NCI-H510A (cell line): Measurements from ENCODE around the gene PPARA.
"Not testable (repeated sequence)": the region's sequence is repeated elsewhere in the genome, so short reads cannot be mapped to it uniquely, and the experiment has no call there.

Source experiments
- DNase-seq: peaks from one replicate; lab custom pipeline; 2025; lab: John Stamatoyannopoulos, UW

PPARA gene

DNA sequence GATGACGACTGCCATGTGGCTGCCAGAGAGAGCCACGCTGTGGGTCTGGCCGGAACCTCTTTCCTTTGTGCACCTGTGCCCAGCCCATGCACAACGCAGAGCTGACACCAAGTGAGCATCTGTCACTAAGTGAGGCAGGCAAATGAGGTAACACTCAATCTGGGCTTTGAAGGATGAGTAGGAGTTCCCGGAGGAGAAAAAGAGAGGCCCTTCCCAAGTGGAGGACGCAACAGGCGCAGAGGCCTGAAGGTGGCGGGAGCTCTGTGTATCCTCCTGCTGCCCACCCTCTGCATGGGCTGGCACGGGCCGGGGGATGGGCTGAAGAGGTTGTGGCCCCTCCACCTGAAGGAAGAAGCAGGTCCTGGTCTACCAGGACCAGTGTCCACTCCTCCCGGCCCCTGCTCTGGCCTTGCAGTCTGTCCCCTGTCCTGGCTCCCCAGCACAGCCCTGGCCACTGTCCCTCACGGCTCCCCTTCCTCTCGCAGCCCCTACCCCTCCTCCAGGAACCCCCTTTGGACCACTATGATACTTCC is 23.4 kb upstream of the PPARA start:
- DNase-seq: no peak

DNA sequence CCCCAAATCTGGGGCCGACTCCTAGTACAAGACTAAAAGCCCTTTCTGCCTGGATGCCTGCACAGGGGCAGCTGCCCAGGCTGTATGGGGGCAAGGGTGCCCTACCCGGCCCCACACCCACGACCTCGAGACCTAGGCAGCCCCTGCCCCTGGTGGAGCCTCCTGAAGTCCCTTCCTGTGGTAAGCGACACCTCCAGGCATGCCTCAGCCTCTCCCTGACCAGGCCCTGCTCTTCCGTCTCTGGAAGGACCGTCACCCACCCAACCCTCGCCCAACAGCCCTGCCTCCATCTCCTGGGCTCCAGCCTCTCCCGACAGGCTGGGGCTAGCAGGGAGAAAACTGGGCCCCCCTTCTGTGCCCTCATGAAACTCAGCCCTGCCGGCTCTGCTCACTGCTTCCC is 22.8 kb upstream of the PPARA start:
- no peak for DNase-seq

GRCh38 chr22:46128606-46129005 is 21.7 kb upstream of the PPARA start:
- no peak for DNase-seq

GRCh38 chr22:46129390-46130041 is 20.8 kb upstream of the PPARA start:
- no peak for DNase-seq

- no peak for DNase-seq
Measured at GRCh38 chr22:46131151-46131587, 19.2 kb upstream of the PPARA start.

- DNase-seq: not testable (repeated sequence)
Measured at GRCh38 chr22:46132193-46132829, 18.0 kb upstream of the PPARA start.

DNA sequence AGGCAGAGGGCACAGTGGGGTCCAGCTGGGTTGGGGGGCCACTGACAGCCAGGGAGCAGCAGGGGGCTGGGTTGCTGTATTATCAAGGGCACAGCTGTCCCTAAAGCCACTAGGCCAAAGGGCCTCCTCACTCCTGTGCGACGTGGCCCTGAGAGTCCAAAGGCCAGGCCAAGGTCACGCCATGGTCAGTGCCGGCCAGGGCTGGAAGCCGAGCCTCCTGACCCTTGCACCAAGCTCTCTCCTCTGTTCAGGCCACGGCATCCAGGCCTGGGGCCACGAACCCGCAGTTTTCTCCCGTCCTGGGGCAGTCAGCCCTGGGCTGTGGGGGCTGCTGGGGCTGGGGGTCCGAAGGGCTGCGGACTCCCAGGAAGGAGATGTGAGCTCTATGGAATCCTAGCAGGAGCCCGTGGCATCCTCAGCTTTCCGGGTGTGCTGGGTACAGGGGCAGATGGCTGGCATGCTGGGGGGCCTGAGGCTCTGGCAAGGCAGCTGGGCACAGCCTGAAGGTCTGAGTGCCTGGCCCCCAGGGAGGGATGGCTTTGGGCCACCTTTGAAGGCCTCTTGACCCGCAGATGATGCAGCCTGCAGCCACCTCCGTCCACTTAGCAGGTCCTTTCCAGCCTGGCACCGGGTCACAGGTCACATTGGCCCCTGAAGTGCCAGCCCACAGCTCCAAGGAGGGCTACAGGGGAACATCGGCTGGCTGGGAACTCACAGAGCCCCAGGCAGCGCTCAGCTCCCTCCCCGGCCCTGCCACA is 17.3 kb upstream of the PPARA start:
- no peak for DNase-seq

DNA sequence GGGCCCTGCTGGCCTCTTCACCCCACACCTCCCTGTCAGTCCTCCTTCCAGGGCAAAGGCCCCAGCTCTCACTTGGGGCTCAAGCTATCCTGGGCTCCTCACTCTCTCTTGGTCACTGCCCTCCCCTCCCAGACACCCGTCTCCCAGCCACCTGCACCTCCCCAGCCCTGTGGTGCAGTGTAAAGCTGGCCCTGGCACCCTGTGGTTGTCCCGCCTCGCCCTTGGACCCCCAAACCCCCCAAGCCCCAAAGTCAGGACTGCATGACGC is 16.8 kb upstream of the PPARA start:
- no peak for DNase-seq

- DNase-seq: no peak
Measured at GRCh38 chr22:46134111-46134705, 16.1 kb upstream of the PPARA start.

- no peak for DNase-seq
Measured at GRCh38 chr22:46135611-46136485, 14.5 kb upstream of the PPARA start.

- no peak for DNase-seq
Measured at GRCh38 chr22:46136486-46137217, 13.7 kb upstream of the PPARA start.

- no peak for DNase-seq
Measured at GRCh38 chr22:46137218-46137766, 13.0 kb upstream of the PPARA start.

DNA sequence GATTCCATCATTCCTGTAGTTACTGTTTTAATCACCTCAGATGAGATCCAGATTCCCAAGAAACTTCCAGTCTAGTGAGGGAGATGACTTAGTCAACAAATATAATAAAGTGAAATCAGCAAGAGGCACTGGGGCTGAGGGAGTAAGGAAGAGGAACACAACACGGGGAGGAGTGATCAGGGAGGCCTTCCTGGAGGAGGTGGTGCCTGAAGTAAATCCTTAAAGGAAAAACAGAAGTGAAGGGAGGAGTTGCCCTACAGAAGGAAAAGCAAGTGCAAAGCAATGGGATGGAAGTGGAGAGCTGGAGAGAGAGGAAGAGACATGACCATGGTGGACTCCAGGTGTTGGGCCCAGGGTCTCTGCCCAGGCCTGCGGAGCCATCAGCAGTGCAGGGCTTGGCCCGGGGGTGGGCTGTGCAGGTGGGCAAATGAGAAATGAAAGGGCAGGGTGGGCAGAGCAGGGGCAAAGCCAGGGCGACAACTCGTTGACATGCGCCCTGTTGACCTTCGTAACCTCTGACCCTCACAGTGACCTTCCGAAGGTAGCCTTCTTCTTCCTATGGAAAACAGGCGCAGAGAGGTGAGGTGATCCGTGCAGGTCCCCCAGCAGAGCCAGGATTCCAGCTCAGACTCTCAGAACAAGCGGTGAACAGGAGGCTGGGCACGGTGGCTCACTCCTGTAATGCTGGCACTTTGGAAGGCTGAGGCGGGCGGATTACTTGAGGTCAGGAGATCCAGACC is 12.1 kb upstream of the PPARA start:
- DNase-seq: no peak

GRCh38 chr22:46139417-46139816 is 10.9 kb upstream of the PPARA start:
- not testable (repeated sequence) for DNase-seq

DNA sequence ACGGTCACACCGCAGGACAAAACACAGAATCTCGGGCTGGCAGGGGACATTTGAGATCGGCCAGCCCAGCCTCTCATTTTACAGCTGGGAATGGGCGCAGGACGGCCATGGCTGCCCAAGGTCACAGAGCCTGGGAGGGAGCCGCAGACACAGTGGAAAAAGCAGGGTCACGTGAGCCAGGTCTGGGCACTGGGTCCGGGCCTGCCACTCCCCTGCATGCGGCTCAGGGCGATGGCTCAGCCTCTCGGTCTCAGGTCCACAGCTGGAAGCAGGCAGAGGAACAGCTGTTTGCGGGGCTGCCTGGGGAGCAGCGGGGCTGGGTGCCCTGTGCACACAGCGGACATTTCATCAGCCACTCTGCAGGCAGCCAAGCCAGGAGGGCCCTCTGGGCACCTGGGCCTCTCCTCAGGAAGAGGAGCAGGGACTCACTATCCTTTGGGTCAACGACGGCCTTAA is 10.4 kb upstream of the PPARA start:
- DNase-seq: no peak

- no peak for DNase-seq
Measured at GRCh38 chr22:46140989-46141928, 9.1 kb upstream of the PPARA start.

GRCh38 chr22:46142548-46143490 is 7.5 kb upstream of the PPARA start:
- DNase-seq: no peak
